HepG2 (cell line): ENCODE results near the gene CYLD. TPM values are rescaled to one million over a fixed set of nuclear protein-coding genes. Genes with fewer than 3 reads are reported as not detected.

ENCODE experiments used
- DR1 ChIP-seq: sonication (generic); formaldehyde crosslinking; IDR thresholded peaks from 2 replicates; pipeline ENCODE4 v1.8.0; 2021; ENCODE audit warnings: mild to moderate bottlenecking, missing genetic modification reagents, inconsistent platforms
- GPN1 ChIP-seq: sonication (generic); formaldehyde crosslinking; IDR thresholded peaks from 2 replicates; pipeline ENCODE4 v1.5.1; 2020; ENCODE audit warnings: missing genetic modification reagents, borderline replicate concordance
- LRRFIP1 ChIP-seq: sonication (generic); formaldehyde crosslinking; conservative IDR thresholded peaks from 2 replicates; pipeline ENCODE4 v1.4.0; 2020; ENCODE audit warnings: missing genetic modification reagents
- MED1 ChIP-seq: sonication (generic); formaldehyde crosslinking; IDR thresholded peaks from 2 replicates; pipeline ENCODE4 v1.4.0; 2020; ENCODE audit warnings: missing genetic modification reagents
- MEIS2 ChIP-seq: sonication (generic); formaldehyde crosslinking; IDR thresholded peaks from 2 replicates; pipeline ENCODE4 v1.9.0; 2021; ENCODE audit warnings: mild to moderate bottlenecking, missing genetic modification reagents
- ZBTB42 ChIP-seq: sonication (generic); formaldehyde crosslinking; IDR thresholded peaks from 2 replicates; pipeline ENCODE4 v1.5.0; 2020; ENCODE audit warnings: mild to moderate bottlenecking, missing genetic modification reagents
- ZNF543 ChIP-seq: sonication (generic); formaldehyde crosslinking; IDR thresholded peaks from 2 replicates; pipeline ENCODE4 v1.4.0; 2020; ENCODE audit warnings: mild to moderate bottlenecking, missing genetic modification reagents
- ZNF646 ChIP-seq: sonication (generic); formaldehyde crosslinking; IDR thresholded peaks from 2 replicates; pipeline ENCODE4 v1.9.0; 2021; ENCODE audit warnings: mild to moderate bottlenecking, missing genetic modification reagents
- ZNF709 ChIP-seq: sonication (generic); formaldehyde crosslinking; IDR thresholded peaks from 2 replicates; pipeline ENCODE4 v1.5.0; 2020; ENCODE audit warnings: mild to moderate bottlenecking, missing genetic modification reagents
- ZNF782 ChIP-seq: sonication (generic); formaldehyde crosslinking; IDR thresholded peaks from 2 replicates; pipeline ENCODE4 v1.4.0; 2020; ENCODE audit warnings: missing genetic modification reagents, mild to moderate bottlenecking, borderline replicate concordance
- ZNF878 ChIP-seq: sonication (generic); formaldehyde crosslinking; IDR thresholded peaks from 2 replicates; pipeline ENCODE4 v1.8.1; 2023; ENCODE audit warnings: mild to moderate bottlenecking, missing genetic modification reagents, moderate library complexity
- polyA plus RNA-seq, 8 experiments: library from polyadenylated mRNA; depleted of rRNA in 3 of 8; stranded (reverse) in 7 of 8; unstranded in 1 of 8; fragments of >200 nt; fragmentation: Illumina TruSeq in 4 of 8; extraction: Trizol in 4 of 8; gene quantifications; 2 replicates each; pipeline versions ENCODE4 v1.2.1 to v1.2.3, GENCODE V29; 2011 to 2016; ENCODE audit warnings: low read depth in 4 of 8, missing spikeins in 1 of 8, mixed read lengths in 1 of 8; ENCODE audit not compliant: insufficient read depth in 1 of 8
- total RNA-seq, 5 experiments: library from RNA; depleted of rRNA; stranded (reverse); fragments of >200 nt; fragmentation: Illumina TruSeq; extraction: Trizol; gene quantifications; 2 replicates each; pipeline ENCODE4 v1.2.3, GENCODE V29; 2016; ENCODE audit warnings: low read depth in 1 of 5
- TF ChIP-seq, protein P1 (sequence below): sonication (generic); formaldehyde crosslinking; IDR thresholded peaks from one replicate; pipeline ENCODE4 v1.5.1; 2020; ENCODE audit warnings: mild to moderate bottlenecking, missing genetic modification reagents; ENCODE audit errors: not compliant biosample characterization

Gene CYLD
- total and polyA plus RNA-seq, 2 of the 13 experiments (the other 11 are each of a cell fraction or from before 2014, with no cell fraction given): 6.1 to 11.4 TPM

DNA sequence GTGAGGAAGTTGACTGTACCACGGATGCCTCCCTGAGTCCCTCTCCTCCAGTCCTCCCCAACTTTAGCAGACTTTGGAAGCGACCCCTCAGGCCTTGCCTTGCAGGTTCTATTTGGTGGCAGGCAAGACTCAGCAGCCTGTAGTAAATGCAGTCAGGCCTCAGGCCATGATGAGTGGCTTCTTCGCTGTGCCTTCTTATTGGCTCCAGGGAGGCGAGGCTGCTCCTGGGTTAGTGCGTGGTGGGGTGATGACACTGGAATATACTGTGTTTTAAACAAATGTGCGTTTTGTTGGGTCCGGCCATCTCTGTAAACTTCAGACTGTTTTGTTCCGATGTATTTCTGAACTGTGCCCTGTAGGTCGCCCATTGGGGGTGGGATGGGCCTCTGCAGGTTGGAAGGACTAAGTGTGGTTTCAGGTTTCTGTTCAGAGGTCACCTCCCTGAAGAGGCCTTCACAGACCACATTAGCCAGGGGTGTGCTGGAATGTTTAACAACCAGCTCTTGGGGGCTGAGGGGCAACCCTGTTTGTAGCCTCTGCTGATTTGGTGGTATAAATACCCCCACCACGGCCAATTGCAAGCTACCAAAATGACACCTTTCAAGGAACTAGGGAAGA is 62.5 kb downstream of the CYLD start (continued):
- TF ChIP-seq, protein P1, sequence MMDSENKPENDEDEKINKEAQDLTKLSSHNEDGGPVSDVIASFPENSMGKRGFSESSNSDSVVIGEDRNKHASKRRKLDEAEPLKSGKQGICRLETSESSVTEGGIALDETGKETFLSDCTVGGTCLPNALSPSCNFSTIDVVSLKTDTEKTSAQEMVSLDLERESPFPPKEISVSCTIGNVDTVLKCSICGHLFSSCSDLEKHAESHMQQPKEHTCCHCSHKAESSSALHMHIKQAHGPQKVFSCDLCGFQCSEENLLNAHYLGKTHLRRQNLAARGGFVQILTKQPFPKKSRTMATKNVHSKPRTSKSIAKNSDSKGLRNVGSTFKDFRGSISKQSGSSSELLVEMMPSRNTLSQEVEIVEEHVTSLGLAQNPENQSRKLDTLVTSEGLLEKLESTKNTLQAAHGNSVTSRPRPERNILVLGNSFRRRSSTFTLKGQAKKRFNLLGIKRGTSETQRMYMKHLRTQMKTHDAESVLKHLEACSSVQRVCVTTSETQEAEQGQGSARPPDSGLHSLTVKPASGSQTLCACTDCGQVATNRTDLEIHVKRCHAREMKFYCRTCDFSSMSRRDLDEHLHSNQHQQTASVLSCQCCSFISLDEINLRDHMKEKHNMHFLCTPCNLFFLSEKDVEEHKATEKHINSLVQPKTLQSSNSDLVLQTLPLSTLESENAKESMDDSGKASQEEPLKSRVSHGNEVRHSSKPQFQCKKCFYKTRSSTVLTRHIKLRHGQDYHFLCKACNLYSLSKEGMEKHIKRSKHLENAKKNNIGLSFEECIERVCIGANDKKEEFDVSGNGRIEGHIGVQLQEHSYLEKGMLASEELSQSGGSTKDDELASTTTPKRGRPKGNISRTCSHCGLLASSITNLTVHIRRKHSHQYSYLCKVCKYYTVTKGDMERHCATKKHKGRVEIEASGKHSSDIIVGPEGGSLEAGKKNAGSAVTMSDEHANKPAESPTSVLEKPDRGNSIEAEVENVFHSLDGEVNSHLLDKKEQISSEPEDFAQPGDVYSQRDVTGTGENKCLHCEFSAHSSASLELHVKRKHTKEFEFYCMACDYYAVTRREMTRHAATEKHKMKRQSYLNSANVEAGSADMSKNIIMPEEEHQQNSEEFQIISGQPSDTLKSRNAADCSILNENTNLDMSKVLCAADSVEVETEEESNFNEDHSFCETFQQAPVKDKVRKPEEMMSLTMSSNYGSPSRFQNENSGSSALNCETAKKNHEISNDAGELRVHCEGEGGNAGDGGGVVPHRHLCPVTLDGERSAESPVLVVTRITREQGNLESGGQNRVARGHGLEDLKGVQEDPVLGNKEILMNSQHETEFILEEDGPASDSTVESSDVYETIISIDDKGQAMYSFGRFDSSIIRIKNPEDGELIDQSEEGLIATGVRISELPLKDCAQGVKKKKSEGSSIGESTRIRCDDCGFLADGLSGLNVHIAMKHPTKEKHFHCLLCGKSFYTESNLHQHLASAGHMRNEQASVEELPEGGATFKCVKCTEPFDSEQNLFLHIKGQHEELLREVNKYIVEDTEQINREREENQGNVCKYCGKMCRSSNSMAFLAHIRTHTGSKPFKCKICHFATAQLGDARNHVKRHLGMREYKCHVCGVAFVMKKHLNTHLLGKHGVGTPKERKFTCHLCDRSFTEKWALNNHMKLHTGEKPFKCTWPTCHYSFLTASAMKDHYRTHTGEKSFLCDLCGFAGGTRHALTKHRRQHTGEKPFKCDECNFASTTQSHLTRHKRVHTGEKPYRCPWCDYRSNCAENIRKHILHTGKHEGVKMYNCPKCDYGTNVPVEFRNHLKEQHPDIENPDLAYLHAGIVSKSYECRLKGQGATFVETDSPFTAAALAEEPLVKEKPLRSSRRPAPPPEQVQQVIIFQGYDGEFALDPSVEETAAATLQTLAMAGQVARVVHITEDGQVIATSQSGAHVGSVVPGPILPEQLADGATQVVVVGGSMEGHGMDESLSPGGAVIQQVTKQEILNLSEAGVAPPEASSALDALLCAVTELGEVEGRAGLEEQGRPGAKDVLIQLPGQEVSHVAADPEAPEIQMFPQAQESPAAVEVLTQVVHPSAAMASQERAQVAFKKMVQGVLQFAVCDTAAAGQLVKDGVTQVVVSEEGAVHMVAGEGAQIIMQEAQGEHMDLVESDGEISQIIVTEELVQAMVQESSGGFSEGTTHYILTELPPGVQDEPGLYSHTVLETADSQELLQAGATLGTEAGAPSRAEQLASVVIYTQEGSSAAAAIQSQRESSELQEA (CRISPR knock-in tag): no peak
- TF ChIP-seq ZNF709 (CRISPR knock-in tag) (peak; percentile 50; the same call in 1 of the 2 replicates), ZNF782 (CRISPR knock-in tag) (no peak), ZNF543 (CRISPR knock-in tag) (peak; percentile 61), MED1 (CRISPR knock-in tag) (peak; percentile 56; the same call in 1 of the 2 replicates), ZBTB42 (0 out of 2 replicates have a peak, but pooled peaks have one; percentile 21), GPN1 (no peak), ZNF646 (no peak), DR1 (peak; percentile 37; the same call in 1 of the 2 replicates), ZNF878 (CRISPR knock-in tag) (peak; percentile 71; the same call in 1 of the 2 replicates), LRRFIP1 (CRISPR knock-in tag) (no peak), MEIS2 (no peak)
